Measurements from ENCODE around the gene PTPRN2.

PTPRN2 gene

DNA sequence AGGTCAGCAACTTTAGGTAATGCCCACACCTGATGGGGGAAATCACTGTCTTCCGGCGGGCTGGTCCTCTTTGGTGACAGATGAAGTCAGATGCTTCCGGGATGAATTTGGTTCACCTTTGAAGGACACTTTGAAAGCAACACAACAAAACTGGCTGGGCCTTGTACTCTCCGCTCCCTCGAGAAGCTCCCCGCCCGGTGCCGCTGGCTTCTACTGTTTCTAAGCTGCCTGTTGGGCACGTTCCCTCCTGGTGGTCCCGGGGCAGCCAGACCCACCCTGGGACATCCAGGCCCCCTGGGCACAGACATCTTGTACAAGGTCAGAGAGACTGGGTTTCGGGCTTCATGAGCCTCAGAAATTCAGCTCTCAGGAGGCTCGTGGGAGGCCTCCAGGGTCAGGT is 798.5 kb downstream of the PTPRN2 start:
- no peak for DNase-seq (ENCODE audit: low read depth, low spot score)
- ChIA-PET POLR2A (no interaction called here), CTCF (no interaction called here)
- TF ChIP-seq, protein P1, sequence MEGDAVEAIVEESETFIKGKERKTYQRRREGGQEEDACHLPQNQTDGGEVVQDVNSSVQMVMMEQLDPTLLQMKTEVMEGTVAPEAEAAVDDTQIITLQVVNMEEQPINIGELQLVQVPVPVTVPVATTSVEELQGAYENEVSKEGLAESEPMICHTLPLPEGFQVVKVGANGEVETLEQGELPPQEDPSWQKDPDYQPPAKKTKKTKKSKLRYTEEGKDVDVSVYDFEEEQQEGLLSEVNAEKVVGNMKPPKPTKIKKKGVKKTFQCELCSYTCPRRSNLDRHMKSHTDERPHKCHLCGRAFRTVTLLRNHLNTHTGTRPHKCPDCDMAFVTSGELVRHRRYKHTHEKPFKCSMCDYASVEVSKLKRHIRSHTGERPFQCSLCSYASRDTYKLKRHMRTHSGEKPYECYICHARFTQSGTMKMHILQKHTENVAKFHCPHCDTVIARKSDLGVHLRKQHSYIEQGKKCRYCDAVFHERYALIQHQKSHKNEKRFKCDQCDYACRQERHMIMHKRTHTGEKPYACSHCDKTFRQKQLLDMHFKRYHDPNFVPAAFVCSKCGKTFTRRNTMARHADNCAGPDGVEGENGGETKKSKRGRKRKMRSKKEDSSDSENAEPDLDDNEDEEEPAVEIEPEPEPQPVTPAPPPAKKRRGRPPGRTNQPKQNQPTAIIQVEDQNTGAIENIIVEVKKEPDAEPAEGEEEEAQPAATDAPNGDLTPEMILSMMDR (IDR thresholded peaks at IDR 0.05; ENCODE audit: insufficient read depth, low read length, missing control alignments), result no peak
- no peak overlapping the region for H3K4me3 ChIP-seq (ENCODE audit: low read depth, low read length)

DNA sequence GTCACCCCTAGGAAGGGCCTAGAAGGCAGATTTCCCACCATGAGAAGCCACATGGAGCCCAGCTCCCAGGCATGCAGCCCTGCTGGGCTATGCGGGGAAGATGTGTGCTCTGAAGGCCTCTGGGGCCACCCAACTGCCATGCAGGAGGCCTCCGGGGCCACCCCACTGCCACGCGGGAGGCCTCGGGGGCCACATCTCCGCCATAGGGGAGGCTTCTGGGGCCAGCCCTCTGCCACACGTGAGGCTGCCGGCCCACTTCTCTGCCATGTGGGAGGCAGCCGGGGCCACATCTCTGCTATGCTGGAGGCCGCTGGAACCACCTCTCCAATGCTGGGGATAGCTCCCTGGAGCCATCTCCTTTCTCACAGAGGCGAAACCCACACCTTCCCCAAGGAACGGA is 799.0 kb downstream of the PTPRN2 start:
- no peak for DNase-seq (ENCODE audit: low read depth, low spot score)
- ChIA-PET POLR2A (no interaction called here), CTCF (no interaction called here)
- H3K4me3 ChIP-seq (ENCODE audit: low read depth, low read length), result no peak overlapping the region
- TF ChIP-seq, protein P1 (IDR thresholded peaks at IDR 0.05; ENCODE audit: insufficient read depth, low read length, missing control alignments), result no peak

DNA sequence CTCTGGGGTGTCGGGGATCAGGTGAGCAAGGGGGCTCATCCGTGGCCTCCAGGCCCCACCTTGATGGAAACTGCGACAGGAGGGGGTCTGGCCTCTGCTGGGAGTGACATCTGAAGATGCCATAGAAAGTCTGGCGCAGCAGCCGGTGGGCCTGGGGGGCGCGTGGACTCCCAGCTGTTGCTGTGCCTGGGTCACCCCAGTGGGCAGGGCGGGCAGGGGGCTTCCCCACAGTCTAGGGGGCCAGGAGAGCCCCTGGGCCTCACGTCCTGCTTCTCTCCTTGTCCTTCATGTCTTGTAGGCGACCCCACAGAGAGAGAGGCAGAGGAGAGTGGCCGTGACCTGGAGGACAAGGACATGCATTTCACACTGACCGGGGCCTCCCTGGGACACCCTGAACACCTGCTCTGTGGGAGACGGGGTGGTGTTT is 800.3 kb downstream of the PTPRN2 start:
- TF ChIP-seq, protein P1 (IDR thresholded peaks at IDR 0.05; ENCODE audit: insufficient read depth, low read length, missing control alignments), result no peak
- ChIA-PET CTCF (no interaction called here), POLR2A (no interaction called here)
- H3K4me3 ChIP-seq (ENCODE audit: low read depth, low read length), result no peak overlapping the region
- no peak for DNase-seq (ENCODE audit: low read depth, low spot score)

DNA sequence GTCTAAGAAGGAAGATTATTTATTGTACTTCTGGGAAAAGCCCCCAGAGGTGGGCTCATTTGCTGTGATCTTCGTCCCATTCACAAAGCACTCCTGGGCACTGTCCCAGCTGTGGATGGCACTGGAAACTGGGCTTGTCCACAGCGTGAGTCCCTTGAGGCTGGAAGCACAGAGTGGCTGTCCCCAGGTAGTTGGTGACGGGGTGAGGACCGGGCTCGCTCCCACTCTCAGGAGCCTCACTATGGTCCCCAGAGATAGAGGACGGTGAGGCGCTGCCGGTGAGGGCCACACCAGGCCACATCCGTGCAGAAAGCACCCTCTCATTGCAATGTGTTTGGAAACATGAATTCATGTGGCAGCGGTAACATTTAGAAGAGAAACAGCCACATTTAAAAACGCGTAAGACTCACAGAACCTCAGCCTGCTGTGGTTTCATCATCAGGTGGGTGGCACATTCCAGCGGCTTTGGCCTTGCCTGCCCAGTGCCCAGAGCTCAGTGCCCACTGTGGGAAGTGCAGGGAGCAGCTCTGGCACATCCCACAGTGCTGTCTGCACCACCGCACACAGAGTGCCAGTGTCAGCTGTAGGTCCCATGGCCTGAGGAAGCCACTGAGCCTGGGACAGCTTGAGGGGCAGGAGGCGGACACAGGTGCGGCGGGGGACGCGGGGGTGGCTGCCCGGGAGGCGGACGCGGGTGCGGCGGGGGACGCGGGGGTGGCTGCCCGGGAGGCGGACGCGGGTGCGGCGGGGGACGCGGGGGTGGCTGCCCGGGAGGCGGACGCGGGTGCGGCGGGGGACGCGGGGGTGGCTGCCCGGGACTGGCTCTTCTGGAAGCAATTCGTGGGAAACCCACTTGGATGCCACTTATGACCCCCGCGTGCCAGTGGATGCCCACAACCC is 801.0 kb downstream of the PTPRN2 start:
- TF ChIP-seq, protein P1 (IDR thresholded peaks at IDR 0.05; ENCODE audit: insufficient read depth, low read length, missing control alignments), result no peak
- ChIA-PET CTCF (no interaction called here), POLR2A (no interaction called here)
- no peak overlapping the region for H3K4me3 ChIP-seq (ENCODE audit: low read depth, low read length)
- DNase-seq (ENCODE audit: low read depth, low spot score), result no peak

DNA sequence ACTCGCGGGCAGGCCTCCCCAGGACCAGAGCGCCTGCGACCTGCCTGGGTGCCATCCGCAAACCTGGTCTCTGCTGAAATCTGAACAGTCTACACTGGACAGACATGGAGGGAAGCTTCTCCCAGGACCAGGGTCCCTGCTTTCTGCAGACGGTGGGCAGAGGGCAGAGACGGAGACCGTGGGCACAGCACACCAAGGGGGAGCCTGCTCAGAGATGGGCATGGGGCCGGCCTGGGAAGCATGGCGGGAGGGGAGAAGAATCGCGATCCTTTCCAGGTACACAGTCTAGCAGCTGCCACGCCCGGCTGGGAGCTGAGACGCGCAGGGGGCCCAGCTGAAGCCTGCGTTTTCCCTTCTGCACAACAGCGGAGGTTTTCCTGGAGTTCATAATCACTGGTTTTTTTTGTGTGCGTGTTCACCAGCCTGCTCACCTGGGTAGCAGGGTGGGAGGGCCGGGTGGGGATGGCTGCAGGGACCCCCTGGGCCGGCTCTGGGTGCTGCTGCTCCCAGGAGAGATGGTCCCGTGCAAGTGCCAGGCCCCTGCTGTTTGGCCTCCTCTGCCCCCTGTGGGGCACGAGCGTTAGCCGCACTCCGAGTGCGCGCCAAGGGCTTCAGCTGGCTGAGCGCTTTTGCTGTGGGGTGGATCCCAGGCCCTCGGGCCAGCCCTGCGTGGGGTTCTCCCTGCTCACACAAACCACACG is 802.0 kb downstream of the PTPRN2 start:
- CTCF ChIA-PET, result no interaction called here
- TF ChIP-seq, protein P1 (IDR thresholded peaks at IDR 0.05; ENCODE audit: insufficient read depth, low read length, missing control alignments), result no peak
- H3K4me3 ChIP-seq (ENCODE audit: low read depth, low read length), result no peak overlapping the region
- POLR2A ChIA-PET, result no interaction called here
- no peak for DNase-seq (ENCODE audit: low read depth, low spot score)

DNA sequence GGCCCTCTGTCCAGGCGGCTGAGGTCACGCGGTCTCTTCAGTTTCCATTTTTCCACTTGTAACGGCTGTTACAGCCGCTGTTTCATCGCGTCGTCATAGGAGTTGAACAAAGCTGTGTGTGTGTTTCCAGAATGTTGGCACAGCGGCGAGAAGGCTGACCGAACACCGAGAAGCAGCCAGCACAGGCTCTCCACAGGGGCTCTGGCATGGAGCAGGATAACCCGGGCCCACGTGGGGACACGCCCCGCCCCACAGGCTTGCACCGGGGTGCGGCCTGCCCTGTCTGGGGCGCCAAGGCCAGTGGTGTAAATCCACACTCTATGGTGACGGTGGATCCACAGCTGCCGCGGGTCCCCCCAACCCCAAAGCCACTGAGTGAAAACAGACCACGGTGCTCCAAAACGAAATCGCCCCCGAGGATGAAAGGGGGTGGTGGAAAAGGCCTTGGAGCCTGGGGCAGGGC is 802.6 kb downstream of the PTPRN2 start:
- TF ChIP-seq, protein P1 (IDR thresholded peaks at IDR 0.05; ENCODE audit: insufficient read depth, low read length, missing control alignments), result no peak
- H3K4me3 ChIP-seq (ENCODE audit: low read depth, low read length), result no peak overlapping the region
- no peak for DNase-seq (ENCODE audit: low read depth, low spot score)
- POLR2A ChIA-PET, result no interaction called here
- CTCF ChIA-PET, result no interaction called here

Measured in AG04449 (cell line).